Measurements from ENCODE around the gene IGSF21.

DNA sequence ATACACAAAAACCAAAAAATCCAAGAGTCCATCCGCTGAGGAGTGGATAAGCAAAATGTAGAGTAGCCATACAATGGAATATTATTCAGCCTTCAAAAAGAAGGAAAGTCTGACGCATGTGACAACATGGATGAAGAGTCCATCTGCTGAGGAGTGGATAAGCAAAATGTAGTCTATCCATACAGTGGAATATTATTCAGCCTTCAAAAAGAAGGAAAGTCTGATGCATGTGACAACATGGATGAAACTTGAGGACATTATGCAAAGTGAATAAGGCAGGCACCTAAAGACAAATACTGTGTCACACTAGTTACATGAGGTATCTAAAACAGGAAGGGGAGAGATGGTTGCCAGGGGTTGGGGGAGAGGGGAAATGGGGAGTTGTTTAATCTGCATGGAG is 14.0 kb upstream of the IGSF21 start:
- TF ChIP-seq CTCF (IDR thresholded peaks at IDR 0.05) (no peak), POLR2A (IDR thresholded peaks at IDR 0.05) (no peak)

Measured in vagina (tissue), 2 donors.